Thyroid gland (tissue), 4 donors: ENCODE measurements around the gene DNAH11.

Experiments
- POLR2A ChIP-seq, 2 donors: fragments of 450-650 bp; IDR thresholded peaks; one replicate each; pipeline ENCODE4 v1.6.1; 2017; ENCODE audit warnings: antibody characterized with exemption in 2 of 2, mild to moderate bottlenecking in 2 of 2, moderate library complexity in 1 of 2
- TF ChIP-seq, protein P1 (sequence below), 6 experiments: fragments of 200-600 bp in 3 of 6; fragments of 450-650 bp in 3 of 6; sonication (generic) in 3 of 6; IDR thresholded peaks; one replicate each; pipeline ENCODE4 v1.5.1; 2016 to 2019; ENCODE audit warnings: antibody characterized with exemption in 6 of 6, mild to moderate bottlenecking in 2 of 6, inconsistent platforms in 1 of 6, moderate library complexity in 1 of 6

DNA sequence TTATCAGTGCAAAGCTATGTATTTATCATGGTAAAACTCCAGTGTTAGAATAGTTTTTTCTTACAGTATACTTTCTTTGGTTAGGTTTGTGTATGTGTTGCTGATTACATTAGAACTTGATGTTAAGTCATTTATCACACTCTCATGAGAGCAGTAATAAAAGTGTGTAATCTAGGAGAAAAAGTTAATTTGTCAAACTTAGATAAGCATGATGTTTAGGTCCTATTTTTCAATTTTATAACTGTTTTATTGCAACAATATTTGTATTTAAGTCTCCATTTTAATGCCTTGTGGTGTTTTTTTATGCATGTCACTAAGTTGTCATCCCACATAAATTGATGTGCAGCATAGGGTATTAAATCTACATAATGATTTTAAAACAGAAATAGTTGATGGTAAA is 28.8 kb upstream of the DNAH11 start:
- TF ChIP-seq, protein P1, sequence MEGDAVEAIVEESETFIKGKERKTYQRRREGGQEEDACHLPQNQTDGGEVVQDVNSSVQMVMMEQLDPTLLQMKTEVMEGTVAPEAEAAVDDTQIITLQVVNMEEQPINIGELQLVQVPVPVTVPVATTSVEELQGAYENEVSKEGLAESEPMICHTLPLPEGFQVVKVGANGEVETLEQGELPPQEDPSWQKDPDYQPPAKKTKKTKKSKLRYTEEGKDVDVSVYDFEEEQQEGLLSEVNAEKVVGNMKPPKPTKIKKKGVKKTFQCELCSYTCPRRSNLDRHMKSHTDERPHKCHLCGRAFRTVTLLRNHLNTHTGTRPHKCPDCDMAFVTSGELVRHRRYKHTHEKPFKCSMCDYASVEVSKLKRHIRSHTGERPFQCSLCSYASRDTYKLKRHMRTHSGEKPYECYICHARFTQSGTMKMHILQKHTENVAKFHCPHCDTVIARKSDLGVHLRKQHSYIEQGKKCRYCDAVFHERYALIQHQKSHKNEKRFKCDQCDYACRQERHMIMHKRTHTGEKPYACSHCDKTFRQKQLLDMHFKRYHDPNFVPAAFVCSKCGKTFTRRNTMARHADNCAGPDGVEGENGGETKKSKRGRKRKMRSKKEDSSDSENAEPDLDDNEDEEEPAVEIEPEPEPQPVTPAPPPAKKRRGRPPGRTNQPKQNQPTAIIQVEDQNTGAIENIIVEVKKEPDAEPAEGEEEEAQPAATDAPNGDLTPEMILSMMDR (IDR thresholded peaks at IDR 0.05) = no peak
- no peak for TF ChIP-seq POLR2A (IDR thresholded peaks at IDR 0.05)
